ENCODE data around the gene UQCC3. TPM values are rescaled to one million over a fixed set of nuclear protein-coding genes. Genes with fewer than 3 reads are reported as not detected.

Gene UQCC3
- total and polyA plus RNA-seq, 2 of the 4 experiments (the other 2 are of a cell fraction) = 5.7 to 9.7 TPM

DNA sequence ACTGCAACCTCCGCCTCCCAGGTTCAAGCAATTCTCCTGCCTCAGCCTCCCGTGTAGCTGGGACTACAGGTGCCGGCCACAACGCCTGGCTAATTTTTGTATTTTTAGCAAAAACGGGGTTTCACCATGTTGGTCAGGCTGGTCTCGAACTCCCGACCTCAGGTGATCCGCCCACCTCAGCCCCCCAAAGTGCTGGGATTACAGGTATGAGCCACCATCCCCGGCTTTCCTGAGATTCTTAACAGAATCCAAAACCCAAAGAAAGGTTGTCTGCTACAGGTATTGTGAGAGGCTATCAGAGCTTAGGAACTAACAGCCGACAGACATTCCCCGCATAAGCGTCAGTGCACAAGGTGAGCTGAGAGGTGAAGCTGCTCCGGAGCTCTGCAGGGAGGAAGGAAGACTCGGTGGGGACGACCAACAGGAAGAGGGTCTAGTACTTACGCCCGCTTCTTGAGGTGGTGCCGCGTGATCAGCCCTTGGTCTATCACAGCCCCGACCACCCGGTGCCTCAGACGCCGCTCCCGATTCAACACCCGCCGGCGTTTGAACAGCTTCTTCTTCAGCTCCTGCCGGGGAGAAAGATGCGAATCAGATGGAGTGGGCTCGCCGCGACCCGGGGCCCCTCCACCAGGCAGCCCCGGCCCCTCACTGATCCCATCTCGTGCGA lies 6.9 kb upstream of the UQCC3 start:
- no peak for TF ChIP-seq RFX5 (IDR thresholded peaks at IDR 0.05; ENCODE audit: low read depth, low read length)
- TF ChIP-seq FOS (IDR thresholded peaks at IDR 0.05; ENCODE audit: low read depth, low read length) = no peak
- no peak for TF ChIP-seq MAFK (IDR thresholded peaks at IDR 0.05; ENCODE audit: low read depth, low read length)
- no peak for TF ChIP-seq MAZ (IDR thresholded peaks at IDR 0.05; ENCODE audit: borderline replicate concordance, low read depth, low read length)
- TF ChIP-seq BHLHE40 (IDR thresholded peaks at IDR 0.05; ENCODE audit: low read depth, low read length) = no peak
- TF ChIP-seq, protein P1, sequence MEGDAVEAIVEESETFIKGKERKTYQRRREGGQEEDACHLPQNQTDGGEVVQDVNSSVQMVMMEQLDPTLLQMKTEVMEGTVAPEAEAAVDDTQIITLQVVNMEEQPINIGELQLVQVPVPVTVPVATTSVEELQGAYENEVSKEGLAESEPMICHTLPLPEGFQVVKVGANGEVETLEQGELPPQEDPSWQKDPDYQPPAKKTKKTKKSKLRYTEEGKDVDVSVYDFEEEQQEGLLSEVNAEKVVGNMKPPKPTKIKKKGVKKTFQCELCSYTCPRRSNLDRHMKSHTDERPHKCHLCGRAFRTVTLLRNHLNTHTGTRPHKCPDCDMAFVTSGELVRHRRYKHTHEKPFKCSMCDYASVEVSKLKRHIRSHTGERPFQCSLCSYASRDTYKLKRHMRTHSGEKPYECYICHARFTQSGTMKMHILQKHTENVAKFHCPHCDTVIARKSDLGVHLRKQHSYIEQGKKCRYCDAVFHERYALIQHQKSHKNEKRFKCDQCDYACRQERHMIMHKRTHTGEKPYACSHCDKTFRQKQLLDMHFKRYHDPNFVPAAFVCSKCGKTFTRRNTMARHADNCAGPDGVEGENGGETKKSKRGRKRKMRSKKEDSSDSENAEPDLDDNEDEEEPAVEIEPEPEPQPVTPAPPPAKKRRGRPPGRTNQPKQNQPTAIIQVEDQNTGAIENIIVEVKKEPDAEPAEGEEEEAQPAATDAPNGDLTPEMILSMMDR (conservative IDR thresholded peaks at IDR 0.05; ENCODE audit: low read depth, low read length) = no peak
- TF ChIP-seq MXI1 (IDR thresholded peaks at IDR 0.05; ENCODE audit: borderline replicate concordance, low read depth, low read length) = no peak
- TF ChIP-seq NFE2L2 (IDR thresholded peaks at IDR 0.05; ENCODE audit: low read depth, low read length) = no peak
- TF ChIP-seq CEBPB (IDR thresholded peaks at IDR 0.05; ENCODE audit: low read depth, low read length) = no peak
- no peak for TF ChIP-seq POLR2A (IDR thresholded peaks at IDR 0.05; ENCODE audit: low read depth, low read length)
- TF ChIP-seq, protein P2, sequence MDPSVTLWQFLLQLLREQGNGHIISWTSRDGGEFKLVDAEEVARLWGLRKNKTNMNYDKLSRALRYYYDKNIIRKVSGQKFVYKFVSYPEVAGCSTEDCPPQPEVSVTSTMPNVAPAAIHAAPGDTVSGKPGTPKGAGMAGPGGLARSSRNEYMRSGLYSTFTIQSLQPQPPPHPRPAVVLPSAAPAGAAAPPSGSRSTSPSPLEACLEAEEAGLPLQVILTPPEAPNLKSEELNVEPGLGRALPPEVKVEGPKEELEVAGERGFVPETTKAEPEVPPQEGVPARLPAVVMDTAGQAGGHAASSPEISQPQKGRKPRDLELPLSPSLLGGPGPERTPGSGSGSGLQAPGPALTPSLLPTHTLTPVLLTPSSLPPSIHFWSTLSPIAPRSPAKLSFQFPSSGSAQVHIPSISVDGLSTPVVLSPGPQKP (IDR thresholded peaks at IDR 0.05; ENCODE audit: borderline replicate concordance, low read depth, low read length) = no peak
- no peak for TF ChIP-seq SMC3 (IDR thresholded peaks at IDR 0.05; ENCODE audit: low read depth, low read length)
- TF ChIP-seq, protein P3, sequence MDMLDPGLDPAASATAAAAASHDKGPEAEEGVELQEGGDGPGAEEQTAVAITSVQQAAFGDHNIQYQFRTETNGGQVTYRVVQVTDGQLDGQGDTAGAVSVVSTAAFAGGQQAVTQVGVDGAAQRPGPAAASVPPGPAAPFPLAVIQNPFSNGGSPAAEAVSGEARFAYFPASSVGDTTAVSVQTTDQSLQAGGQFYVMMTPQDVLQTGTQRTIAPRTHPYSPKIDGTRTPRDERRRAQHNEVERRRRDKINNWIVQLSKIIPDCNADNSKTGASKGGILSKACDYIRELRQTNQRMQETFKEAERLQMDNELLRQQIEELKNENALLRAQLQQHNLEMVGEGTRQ (IDR thresholded peaks at IDR 0.05; ENCODE audit: low read depth, low read length) = no peak
- TF ChIP-seq RCOR1 (IDR thresholded peaks at IDR 0.05; ENCODE audit: insufficient replicate concordance, low read length) = no peak
- peaks cover 9% of the 10 kb centered on the region for H3K9me1 ChIP-seq (ENCODE audit: insufficient read depth, low read length)
- peak overlapping the region; percentile 83 for H3K23ac ChIP-seq (ENCODE audit: low read depth, low read length)
- H2BK15ac ChIP-seq (ENCODE audit: low read depth, low read length) = no peak overlapping the region; the same call in 2 of the 3 replicates
- 0% methylated on average over 19 of the region's 36 CpGs; no CpG with 5 or more reads in 1 of the 2 experiments for WGBS, 2 experiments (ENCODE audit: extremely low coverage in 2 of 2, insufficient read length in 1 of 2)
- no peak overlapping the region for H2BK20ac ChIP-seq (ENCODE audit: low read depth, low read length)
- intact Hi-C loops (cut with micrococcal nuclease) (no loop called here), in situ Hi-C loops (cut with MboI; ENCODE audit: low sequenced_read_pairs) (no loop called here), dilution Hi-C loops (cut with HindIII; ENCODE audit: low sequenced_read_pairs, unreplicated experiment) (no loop called here)
- H2AK9ac ChIP-seq (replicated peaks; ENCODE audit: low read depth, low read length, poor library complexity) = peak overlapping the region; percentile 99
- peak overlapping the region; percentile 74 for H3K27ac ChIP-seq (ENCODE audit: insufficient read depth, low read length)
- H3K56ac ChIP-seq (ENCODE audit: extremely low read depth, insufficient read depth, low read length) = peak overlapping the region; percentile 54
- H3K14ac ChIP-seq (replicated peaks; ENCODE audit: low read depth, low read length) = peak overlapping the region; percentile 94
- H3K79me1 ChIP-seq (ENCODE audit: low read depth in 1 of 2, low read length in 2 of 2) = peaks cover 33 to 50% of the 10 kb centered on the region in 2 experiments
- CTCF ChIA-PET = interaction anchor here (1.0 to 1.4 kb wide), 3 partner anchors 12 to 104 kb away, joined by 3 to 4 read pairs (median 3); partner anchors contain the start of gene INTS5
- DNase-seq (peak; percentile 50), ATAC-seq (ENCODE audit: low read depth) (peak; percentile 27)
- peak overlapping the region; percentile 84 for H3K4me2 ChIP-seq (ENCODE audit: low read depth, low read length)
- no TSS peak for BruUV-seq (replicated peaks)
- H3K4ac ChIP-seq (ENCODE audit: low read depth, low read length) = peak overlapping the region; percentile 78; the same call in 1 of the 2 replicates
- peak overlapping the region; percentile 79 for H3K9ac ChIP-seq (ENCODE audit: low read depth, low read length)
- peak overlapping the region; percentile 97 for H2AFZ ChIP-seq (replicated peaks; ENCODE audit: low read length, poor library complexity)
- peak overlapping the region; percentile 69 for H4K8ac ChIP-seq (ENCODE audit: low read depth in 2 of 2, low read length in 2 of 2)
- H3K4me3 ChIP-seq (ENCODE audit: insufficient read depth, low read depth, low read length) = peak overlapping the region; percentile 73
- H2AK5ac ChIP-seq (ENCODE audit: low read depth, low read length) = peak overlapping the region; percentile 80
- H3K18ac ChIP-seq (ENCODE audit: low read depth, low read length) = no peak overlapping the region
- peak overlapping the region; percentile 11 for H4K5ac ChIP-seq (ENCODE audit: low read depth, low read length)
- H3K27me3 ChIP-seq (ENCODE audit: control insufficient read depth, insufficient read depth, low read length) = no peaks in the 10 kb centered on the region
- peak overlapping the region; percentile 64 for H2BK5ac ChIP-seq (ENCODE audit: low read depth, low read length, poor library complexity, severe bottlenecking)
- peaks cover 15% of the 10 kb centered on the region for H3K36me3 ChIP-seq (ENCODE audit: control insufficient read depth, insufficient read depth, low read length)
- H4K91ac ChIP-seq (ENCODE audit: insufficient read depth, low read depth, low read length) = peak overlapping the region; percentile 66
- peaks cover 18% of the 10 kb centered on the region for H4K20me1 ChIP-seq (ENCODE audit: insufficient read depth, low read length)
- no peak overlapping the region; the same call in 1 of the 2 replicates for H2BK120ac ChIP-seq (ENCODE audit: low read depth, low read length)
- POLR2A ChIA-PET (ENCODE audit: unreplicated experiment) = interaction anchor here (0.5 to 1.6 kb wide), 11 partner anchors 10 to 309 kb away, joined by 3 to 24 read pairs (median 4); partner anchors contain the start of genes EEF1G, INTS5, MTA2 and TUT1
- peaks cover 8% of the 10 kb centered on the region for H3K4me1 ChIP-seq (ENCODE audit: control insufficient read depth, insufficient read depth, low read length)
- H3K9me3 ChIP-seq (ENCODE audit: control insufficient read depth, insufficient read depth, low read length) = no peaks in the 10 kb centered on the region

Data from IMR-90 (cell line).